Measurements from ENCODE around the gene TIFAB.

Gene TIFAB

DNA sequence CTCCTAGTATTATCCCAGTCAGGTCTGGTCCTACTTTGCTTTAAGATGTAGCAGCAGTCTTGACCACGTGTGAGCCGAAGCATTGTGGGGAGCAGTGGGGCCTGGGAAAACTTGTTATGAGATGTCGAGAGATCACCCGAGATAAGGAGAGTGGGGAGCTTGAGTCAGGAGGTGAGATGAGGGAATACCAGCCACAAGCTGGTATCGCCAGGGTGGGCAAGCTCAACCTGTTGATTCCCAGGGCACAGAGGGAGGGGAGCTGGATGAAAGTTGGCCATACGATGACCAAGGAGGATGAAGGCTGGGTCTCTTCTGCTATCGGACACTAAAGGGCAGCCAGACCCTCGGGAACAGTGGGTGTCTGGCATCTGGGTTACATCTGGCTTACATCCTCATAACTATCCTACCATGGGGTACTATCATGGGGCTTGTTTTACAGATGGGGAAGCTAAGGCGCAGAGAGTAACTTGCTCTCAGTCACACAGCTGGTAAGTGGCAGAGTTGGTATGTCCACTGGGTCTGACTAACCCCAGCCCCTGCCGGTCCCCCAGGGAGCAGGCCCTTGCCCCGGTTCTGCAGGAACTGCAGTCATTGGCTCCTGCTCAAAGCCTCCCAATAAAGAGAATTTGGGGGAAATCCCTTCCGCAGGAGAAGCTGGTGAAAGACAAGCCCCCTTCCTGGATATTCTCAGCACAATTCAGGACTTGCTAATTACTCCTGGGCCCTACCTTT is 13.4 kb upstream of the TIFAB start:
- H3K4me3 ChIP-seq (ENCODE audit: low read length), result no peak overlapping the region
- DNase-seq (ENCODE audit: low read depth), result no peak
- TF ChIP-seq, protein P1, sequence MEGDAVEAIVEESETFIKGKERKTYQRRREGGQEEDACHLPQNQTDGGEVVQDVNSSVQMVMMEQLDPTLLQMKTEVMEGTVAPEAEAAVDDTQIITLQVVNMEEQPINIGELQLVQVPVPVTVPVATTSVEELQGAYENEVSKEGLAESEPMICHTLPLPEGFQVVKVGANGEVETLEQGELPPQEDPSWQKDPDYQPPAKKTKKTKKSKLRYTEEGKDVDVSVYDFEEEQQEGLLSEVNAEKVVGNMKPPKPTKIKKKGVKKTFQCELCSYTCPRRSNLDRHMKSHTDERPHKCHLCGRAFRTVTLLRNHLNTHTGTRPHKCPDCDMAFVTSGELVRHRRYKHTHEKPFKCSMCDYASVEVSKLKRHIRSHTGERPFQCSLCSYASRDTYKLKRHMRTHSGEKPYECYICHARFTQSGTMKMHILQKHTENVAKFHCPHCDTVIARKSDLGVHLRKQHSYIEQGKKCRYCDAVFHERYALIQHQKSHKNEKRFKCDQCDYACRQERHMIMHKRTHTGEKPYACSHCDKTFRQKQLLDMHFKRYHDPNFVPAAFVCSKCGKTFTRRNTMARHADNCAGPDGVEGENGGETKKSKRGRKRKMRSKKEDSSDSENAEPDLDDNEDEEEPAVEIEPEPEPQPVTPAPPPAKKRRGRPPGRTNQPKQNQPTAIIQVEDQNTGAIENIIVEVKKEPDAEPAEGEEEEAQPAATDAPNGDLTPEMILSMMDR (conservative IDR thresholded peaks at IDR 0.05; ENCODE audit: low read length), result no peak

DNA sequence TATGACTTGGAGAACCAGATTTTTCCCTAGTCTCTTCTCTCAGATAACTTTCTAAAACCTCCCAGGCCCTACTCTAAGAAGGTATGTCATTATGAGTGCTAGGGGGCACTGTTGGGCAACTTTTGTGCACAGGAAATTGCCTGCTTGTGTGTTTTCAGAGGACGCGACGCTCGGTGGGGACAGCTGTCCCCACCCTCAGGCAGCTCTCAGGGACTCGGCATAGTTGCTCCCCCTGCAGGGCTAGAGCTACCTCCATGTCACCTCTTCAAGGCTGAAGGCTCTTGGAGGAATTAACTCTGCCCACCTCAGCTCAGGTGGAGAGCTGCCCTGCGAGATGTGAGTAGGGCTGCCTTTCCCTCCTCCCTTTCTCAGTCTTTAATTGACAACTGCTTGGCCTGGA is 10.2 kb upstream of the TIFAB start:
- TF ChIP-seq, protein P1 (conservative IDR thresholded peaks at IDR 0.05; ENCODE audit: low read length), result peak; percentile 58
- no peak overlapping the region for H3K4me3 ChIP-seq (ENCODE audit: low read length)
- DNase-seq (ENCODE audit: low read depth), result peak; percentile 42

DNA sequence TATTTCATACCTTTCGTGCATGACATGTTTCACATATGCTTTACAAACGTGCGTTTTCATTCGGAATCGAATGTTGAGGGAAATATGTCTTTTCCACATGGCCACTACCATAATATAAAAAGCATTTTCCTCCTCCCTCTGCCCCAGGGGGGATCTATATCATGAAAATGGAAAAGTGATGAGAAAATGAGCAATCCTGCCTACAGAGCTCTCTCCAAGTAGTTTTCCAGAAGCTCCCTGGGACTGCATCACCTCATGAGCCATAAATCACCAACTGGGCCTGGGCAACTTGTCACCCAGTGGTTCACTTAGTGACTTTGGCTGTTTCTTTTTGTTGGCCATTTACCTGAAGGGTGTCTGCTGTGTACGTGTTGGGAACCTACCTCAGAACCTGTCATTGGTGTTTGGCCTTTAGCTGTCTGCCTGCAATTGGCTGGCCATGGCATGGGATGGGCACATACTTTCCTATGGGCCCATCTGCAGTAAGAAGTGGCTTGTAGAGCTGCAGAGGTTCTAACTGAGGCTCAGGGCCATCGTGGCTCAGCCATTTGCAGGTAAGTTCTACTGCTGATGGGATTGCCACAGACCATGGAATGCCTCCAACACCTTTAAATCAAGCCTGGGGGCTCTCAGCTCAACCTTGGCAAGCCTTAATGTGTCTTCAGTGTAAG is 9.5 kb upstream of the TIFAB start:
- H3K4me3 ChIP-seq (ENCODE audit: low read length), result no peak overlapping the region
- DNase-seq (ENCODE audit: low read depth), result no peak
- TF ChIP-seq, protein P1 (conservative IDR thresholded peaks at IDR 0.05; ENCODE audit: low read length), result no peak

DNA sequence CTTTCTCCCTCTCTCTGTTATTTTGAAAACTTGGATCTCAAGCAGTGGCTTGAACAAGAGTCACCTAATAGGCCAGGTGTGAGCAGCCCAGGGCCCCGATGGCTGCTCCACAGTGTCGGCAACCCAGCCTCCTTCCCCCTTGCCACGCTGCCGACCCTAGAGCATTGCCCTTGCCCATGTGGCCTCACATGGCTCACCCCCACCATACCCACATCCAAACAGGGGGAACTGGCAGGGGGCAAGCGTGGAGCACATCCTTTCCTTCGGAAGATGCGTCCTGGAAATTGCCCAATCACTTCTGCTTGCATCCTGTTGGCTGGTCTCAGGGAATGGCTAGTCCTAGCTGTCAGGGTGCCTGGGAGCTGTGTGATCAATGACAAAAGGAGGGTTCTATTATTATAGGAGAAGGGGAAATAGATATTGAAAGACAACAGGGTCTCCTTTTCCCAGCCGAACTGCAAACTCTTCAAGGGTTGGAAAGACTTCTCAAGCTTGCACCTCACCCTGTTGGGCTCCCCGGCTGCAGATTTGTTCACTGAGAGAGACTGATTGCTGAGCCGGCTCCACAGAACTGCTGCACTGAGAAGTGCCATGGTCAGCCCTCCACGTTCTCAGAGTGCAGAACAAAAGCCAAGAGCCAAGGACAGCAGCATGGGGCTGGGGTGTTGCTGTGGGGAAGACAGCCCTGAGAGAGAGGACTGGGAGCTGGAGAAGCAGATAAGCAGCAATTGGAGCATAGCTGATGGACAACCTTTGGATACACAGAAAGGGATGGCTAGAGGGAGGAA is 8.3 kb upstream of the TIFAB start:
- no peak overlapping the region for H3K4me3 ChIP-seq (ENCODE audit: low read length)
- TF ChIP-seq, protein P1 (conservative IDR thresholded peaks at IDR 0.05; ENCODE audit: low read length), result no peak
- no peak for DNase-seq (ENCODE audit: low read depth)

DNA sequence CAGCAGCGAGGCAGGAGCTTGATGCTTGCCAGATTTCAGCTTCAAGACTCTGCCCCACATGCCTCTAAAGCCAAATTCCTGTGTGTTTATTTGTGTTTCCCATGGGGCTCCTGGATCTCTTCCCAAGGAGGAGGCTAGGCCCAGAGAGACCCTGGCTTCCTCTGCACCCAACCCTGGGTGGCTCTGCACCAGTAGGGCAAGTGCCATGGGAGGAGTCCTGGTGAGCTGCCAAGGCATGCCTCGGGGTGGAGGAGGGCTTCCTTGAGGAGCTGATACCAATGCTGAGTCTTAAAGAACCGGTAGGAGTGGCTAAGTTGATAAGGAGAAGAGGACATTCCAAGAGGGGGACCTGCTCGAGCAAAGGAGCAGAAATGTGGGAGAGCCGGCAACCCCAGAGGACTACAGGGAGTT is 6.8 kb upstream of the TIFAB start:
- TF ChIP-seq, protein P1 (conservative IDR thresholded peaks at IDR 0.05; ENCODE audit: low read length), result no peak
- H3K4me3 ChIP-seq (ENCODE audit: low read length), result no peak overlapping the region
- peak; percentile 51 for DNase-seq (ENCODE audit: low read depth)

DNA sequence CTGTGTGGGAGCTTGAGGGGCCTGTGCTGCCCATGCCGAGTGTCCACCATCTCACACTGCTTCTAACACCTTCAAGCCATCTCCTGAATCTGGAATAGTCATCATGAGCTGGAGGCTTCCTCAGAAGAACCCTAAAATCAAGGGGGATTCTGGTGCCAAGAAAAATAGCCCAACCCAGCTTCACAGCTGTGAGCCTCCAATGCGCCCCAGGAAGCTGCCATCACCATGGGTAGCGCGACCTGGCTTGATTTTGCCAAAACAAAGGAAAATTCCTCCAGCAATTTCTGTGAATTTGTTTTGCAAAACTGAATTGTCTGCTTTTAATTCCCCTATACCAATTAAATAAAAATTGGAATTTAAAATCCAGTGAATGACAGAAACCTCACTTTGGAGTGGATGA is 6.2 kb upstream of the TIFAB start:
- TF ChIP-seq, protein P1 (conservative IDR thresholded peaks at IDR 0.05; ENCODE audit: low read length), result no peak
- no peak overlapping the region for H3K4me3 ChIP-seq (ENCODE audit: low read length)
- DNase-seq (ENCODE audit: low read depth), result no peak

All from AG10803 (cell line).